ENCODE data around the gene GOLGA1.
A peak's percentile ranks its signal among the peaks of the same experiment; 100 is the strongest.

The GOLGA1 gene

DNA sequence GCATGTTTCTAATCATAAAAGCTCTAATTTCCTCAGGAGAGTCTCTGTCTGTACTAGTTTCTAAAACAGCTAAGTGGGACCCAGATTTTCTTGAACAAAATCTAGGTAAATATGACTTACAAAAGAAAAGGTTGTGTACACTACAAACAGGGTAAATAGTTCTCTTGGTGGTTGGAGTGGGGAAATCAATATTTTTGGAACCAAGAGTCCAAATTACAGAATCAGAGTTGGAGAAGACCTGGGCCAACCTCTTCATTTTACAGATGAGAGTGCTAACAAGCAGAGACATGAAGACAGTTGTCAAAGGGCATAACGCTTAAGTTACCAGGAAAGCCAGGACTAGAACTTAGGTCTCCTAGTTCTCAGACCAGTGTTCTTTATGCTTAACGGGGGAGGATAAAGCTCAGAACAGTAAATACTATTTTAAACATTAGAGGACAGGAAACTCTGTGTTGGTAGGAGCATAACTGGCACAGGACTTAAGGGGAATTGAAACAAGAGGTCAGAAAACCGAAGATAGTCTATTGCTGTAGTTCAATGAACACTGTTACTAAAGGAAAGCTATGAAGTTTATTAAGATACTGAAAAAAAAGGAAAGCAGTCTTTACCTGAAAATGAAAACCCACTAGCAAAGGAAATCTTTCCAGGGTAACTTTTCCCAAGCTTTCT, 9.3 kb upstream of the GOLGA1 start:
- FAIRE-seq (no peak), DNase-seq (ENCODE audit: insufficient read length, low spot score) (no peak)
- TF ChIP-seq, protein P1, sequence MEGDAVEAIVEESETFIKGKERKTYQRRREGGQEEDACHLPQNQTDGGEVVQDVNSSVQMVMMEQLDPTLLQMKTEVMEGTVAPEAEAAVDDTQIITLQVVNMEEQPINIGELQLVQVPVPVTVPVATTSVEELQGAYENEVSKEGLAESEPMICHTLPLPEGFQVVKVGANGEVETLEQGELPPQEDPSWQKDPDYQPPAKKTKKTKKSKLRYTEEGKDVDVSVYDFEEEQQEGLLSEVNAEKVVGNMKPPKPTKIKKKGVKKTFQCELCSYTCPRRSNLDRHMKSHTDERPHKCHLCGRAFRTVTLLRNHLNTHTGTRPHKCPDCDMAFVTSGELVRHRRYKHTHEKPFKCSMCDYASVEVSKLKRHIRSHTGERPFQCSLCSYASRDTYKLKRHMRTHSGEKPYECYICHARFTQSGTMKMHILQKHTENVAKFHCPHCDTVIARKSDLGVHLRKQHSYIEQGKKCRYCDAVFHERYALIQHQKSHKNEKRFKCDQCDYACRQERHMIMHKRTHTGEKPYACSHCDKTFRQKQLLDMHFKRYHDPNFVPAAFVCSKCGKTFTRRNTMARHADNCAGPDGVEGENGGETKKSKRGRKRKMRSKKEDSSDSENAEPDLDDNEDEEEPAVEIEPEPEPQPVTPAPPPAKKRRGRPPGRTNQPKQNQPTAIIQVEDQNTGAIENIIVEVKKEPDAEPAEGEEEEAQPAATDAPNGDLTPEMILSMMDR (IDR thresholded peaks at IDR 0.05; ENCODE audit: insufficient read depth, missing control alignments): no peak

DNA sequence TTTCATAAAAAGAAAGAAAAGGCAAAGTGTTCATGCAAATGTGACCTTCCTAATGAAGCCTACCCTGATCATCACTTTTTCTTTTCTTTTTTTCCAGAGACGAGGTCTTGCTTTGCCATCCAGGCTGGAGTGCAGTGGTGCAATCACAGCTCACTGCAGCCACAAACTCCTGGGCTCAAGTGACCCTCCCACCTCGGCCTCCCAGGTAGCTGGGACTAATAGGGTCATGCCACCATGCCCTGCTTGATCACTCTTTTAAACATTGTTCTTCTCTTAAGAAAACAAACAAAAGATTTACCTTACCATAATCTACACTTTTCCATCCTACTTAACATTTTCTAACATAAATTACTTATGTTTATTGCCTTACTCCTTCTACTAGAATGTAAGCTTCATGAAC, 8.5 kb upstream of the GOLGA1 start:
- DNase-seq (ENCODE audit: insufficient read length, low spot score): no peak
- FAIRE-seq: no peak
- TF ChIP-seq, protein P1 (IDR thresholded peaks at IDR 0.05; ENCODE audit: insufficient read depth, missing control alignments): no peak

DNA sequence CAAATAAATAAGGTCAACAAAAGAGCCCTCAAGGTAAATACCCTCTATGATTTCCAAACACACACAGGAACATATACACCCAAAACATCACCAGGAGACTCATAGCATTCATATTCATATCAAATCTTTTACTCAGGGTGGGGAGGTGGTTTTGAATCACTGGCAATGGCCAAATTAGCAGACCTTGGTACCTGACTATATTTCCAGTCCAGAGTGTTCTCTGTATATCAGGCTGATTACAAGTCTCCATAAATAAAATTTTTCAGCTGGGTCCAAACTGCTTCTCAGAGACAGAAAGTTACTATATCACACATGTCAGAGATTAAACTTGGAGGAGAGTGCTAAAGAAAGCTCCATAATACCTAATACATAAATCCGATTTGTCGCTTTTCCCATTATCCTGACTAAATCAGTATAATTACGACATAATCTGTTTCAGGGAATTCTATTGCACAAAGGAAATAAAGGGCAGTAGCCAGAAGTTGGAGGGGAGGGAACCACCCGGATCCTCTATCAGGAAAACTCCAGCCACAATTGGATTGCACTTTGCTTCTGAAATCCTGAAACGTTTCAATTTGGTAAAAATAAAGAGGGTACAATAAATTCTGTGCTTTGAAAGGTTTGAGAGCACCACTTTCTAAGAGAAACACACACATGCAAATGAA, 7.0 kb upstream of the GOLGA1 start:
- FAIRE-seq (peak; percentile 94), DNase-seq (ENCODE audit: insufficient read length, low spot score) (no peak)
- TF ChIP-seq, protein P1 (IDR thresholded peaks at IDR 0.05; ENCODE audit: insufficient read depth, missing control alignments): no peak

DNA sequence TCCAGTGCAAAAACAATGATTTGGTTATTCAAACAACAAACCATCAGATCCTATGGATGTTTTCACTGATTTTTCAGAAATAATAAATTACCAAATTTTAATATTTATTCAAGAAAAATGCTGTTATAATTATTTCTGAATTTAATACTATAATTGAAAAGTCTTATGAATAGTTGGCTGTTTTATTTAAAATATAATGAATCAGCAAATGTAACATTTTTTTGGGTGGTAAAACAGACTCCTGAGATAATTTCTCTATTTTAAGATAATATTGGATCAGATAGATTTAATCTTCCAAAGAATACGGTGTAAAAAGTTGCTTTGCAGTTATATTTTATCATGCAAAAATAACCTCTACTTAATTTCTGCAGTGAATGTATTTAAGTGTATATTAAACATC, 5.3 kb upstream of the GOLGA1 start:
- DNase-seq (ENCODE audit: insufficient read length, low spot score): no peak
- TF ChIP-seq, protein P1 (IDR thresholded peaks at IDR 0.05; ENCODE audit: insufficient read depth, missing control alignments): no peak
- no peak for FAIRE-seq

DNA sequence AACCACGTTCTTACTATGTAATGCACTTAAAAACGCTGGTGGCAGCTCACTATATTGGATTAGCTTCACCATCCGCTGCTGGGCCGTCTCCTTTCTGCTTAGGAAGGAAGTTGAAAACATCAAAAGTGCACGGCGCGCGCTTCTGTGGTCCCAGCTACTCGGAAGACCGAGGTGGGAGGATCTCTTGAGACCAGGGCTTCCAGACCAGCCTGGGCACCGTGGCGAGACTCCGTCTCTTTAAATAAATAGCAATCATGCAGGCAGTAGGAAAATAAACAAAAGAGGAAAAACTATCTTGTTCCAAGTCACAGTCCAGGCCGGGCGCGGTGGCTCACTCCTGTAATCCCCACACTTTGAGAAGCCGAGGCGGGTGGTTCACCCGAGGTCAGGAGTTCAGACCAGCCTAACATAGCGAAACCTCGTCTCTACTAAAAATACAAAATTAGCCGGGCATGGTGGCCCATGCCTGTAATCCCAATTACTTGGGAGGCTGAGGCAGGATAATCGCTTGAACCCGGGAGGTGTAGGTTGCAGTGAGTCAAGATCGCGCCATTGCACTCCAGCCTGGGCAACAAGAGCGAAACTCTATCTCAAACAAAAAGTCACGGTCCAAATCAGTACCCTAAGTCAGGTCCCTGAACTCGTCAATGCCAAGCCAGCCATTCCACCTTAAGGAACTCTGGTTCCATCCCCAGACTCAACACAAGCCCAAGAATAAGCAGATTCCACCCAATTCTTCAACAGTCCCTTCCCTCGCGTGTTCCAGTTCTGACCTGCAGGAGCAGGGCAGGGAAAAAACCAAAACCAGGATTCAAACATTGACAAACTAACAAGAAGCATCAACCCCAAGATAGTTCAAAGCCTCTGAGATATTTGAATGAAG, 1.0 kb upstream of the GOLGA1 start:
- DNase-seq (ENCODE audit: insufficient read length, low spot score): no peak
- FAIRE-seq: no peak
- TF ChIP-seq, protein P1 (IDR thresholded peaks at IDR 0.05; ENCODE audit: insufficient read depth, missing control alignments): no peak

DNA sequence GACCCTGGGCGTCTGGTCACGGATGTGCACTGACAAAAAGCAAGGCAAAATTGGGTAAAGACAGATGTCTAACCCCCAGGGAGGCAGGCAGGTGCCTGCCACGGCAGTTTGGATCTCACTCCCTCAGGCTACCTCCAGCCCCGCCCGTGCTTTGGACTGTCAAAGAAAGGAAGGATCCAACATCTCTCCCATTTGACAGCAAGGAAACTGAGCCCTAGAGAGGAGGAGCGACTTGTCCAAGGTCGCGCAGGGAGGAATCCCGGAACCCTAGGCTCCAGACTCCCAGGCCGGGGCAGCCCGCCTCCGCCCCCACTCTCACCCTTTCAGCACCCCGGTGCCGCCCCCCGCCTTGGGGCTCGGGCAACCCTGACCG, 376 bp downstream of the GOLGA1 start:
- no peak for DNase-seq (ENCODE audit: insufficient read length, low spot score)
- TF ChIP-seq, protein P1 (IDR thresholded peaks at IDR 0.05; ENCODE audit: insufficient read depth, missing control alignments): no peak
- no peak for FAIRE-seq
